Prostate gland (tissue), 2 donors: ENCODE measurements around the gene ANKRD40.

ENCODE experiments used
- CTCF ChIP-seq, 4 experiments: fragments of 200-600 bp in 2 of 4; fragments of 450-650 bp in 2 of 4; sonication (generic) in 2 of 4; IDR thresholded peaks; 1 replicate in 3 of 4; 2 replicates in 1 of 4; pipeline ENCODE4 v1.5.1; 2016 to 2019; ENCODE audit warnings: antibody characterized with exemption in 4 of 4, mild to moderate bottlenecking in 2 of 4, moderate library complexity in 2 of 4
- POLR2A ChIP-seq: fragments of 450-650 bp; IDR thresholded peaks from one replicate; pipeline ENCODE4 v1.6.1; 2016; ENCODE audit warnings: antibody characterized with exemption, mild to moderate bottlenecking
- POLR2AphosphoS5 ChIP-seq: sonication (generic); formaldehyde crosslinking; IDR thresholded peaks from one replicate; pipeline ENCODE4 v1.6.1; 2017; ENCODE audit warnings: antibody characterized with exemption

DNA sequence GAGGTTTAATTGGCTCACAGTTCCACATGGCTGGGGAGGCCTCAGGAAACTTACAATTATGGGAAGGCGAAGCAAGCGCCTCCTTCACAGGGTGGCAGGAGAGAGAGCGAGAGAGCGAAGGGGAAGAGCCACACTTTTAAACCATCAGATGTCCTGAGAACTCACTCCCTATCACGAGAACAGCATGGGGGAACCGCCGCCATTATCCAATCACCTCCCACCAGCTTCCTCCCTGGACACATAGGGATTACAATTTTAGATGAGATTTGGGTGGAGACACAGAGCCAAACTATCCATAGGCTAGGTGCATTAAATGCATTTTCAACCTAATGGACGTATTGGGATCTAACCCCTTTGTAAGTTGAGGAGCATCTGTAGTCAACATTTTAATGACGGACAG, 4.9 kb upstream of the ANKRD40 start:
- TF ChIP-seq POLR2AphosphoS5, result no peak
- TF ChIP-seq CTCF (IDR thresholded peaks at IDR 0.05), result no peak
- no peak for TF ChIP-seq POLR2A
